T-helper 17 cell (primary cell): ENCODE data around the gene UBXN10. TPM values are rescaled to one million over a fixed set of nuclear protein-coding genes. Genes with fewer than 3 reads are reported as not detected.

Source experiments
- ATAC-seq: fragments of 150-1000 bp; cut with Tn5 transposase; 2 replicates; pipeline ENCODE4 v1.10.0; 2021; ENCODE audit warnings: mild to moderate bottlenecking, moderate library complexity
- DNase-seq, 3 donors: peaks; one replicate each; pipeline versions ENCODE4 v3.0.0 to v3.0.0-alpha.2; 2020 to 2021
- H3K9me3 ChIP-seq: one replicate; pipeline ENCODE4 v1.7.0; 2013; ENCODE audit warnings: low read length, mild to moderate bottlenecking; ENCODE audit not compliant: control insufficient read depth, poor library complexity, severe bottlenecking
- H3K27ac Mint-ChIP-seq: one replicate; pipeline ENCODE4 v1.8.0; 2022; ENCODE audit warnings: mild to moderate bottlenecking, moderate library complexity, mixed read lengths
- H3K27me3 Mint-ChIP-seq: one replicate; pipeline ENCODE4 v1.8.0; 2022; ENCODE audit warnings: mixed read lengths
- H3K36me3 Mint-ChIP-seq: one replicate; pipeline ENCODE4 v1.8.0; 2022; ENCODE audit warnings: low read depth, mixed read lengths
- H3K4me1 Mint-ChIP-seq: one replicate; pipeline ENCODE4 v1.8.0; 2022; ENCODE audit warnings: mild to moderate bottlenecking, mixed read lengths
- H3K4me3 Mint-ChIP-seq: one replicate; pipeline ENCODE4 v1.8.0; 2022; ENCODE audit warnings: mild to moderate bottlenecking, moderate library complexity, mixed read lengths
- total RNA-seq, 4 donors: library from RNA in 2 of 4; stranded (reverse) in 2 of 4; gene quantifications; one replicate each; pipeline ENCODE4 v1.2.3 and lab custom pipeline; 2022 to 2026

UBXN10 gene, protein sequence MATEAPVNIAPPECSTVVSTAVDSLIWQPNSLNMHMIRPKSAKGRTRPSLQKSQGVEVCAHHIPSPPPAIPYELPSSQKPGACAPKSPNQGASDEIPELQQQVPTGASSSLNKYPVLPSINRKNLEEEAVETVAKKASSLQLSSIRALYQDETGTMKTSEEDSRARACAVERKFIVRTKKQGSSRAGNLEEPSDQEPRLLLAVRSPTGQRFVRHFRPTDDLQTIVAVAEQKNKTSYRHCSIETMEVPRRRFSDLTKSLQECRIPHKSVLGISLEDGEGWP
- total RNA-seq: 1 to 10 TPM in 1 of 2 donors, under 1 TPM in 1; 0.81 to 1.0 TPM
- 0.12 to 1.7 reads per million in 2 donors for total RNA-seq (lab: John Stamatoyannopoulos, UW)

DNA sequence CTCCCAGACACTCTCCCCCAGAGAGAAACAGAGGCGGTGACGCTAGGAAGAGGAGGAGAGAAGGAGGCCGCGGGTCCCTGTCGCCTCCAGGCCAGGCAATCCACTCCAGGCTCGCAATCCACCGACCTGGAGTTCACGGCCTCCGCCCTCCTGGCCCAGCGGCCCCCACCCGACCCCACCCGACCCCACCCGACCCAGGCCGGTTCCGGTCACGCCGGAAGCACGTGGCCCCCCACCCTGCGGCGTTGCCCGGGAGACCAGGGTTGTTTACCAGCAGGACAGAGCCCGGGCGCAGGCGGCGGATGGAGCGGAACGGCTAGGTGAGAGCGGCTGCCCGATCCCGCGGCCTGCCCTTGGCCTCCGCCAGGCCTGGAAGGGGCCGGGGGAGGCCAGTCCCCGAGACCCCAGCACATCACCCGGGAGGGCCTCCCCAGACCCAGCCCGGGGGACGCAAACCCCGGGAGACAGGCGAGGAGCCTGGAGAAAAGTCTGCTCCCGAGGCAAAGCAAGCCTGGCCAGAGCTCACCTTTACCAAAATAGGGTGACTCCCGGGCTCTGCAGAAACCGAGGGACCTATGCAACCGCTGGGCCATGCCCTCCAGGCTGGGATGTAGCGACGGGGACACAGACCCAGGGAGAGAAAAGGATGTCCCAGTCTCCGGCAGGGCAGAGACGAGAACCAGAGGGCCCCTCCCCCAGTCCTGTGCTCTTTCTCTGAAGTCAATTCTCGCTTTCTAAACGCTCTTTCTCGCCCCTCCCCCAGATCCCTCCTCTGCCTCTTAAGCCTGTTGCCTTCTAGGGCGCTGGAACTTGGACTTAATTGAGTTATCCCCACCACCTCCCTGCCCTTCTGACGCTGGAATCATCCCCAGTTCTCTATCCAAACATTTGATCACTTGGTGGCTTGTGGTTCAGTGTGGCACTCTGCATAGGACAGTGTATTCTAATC is at the start of gene UBXN10, which contains the start of gene PLA2G2C:
TSS of gene UBXN10 (plus strand) at position 263 of the 949 bp plus-strand sequence. CDS start 4,466 bp downstream, outside the sequence.
TSS of gene PLA2G2C (minus strand) at position 685 of the 949 bp plus-strand sequence. CDS start 9,155 bp downstream, outside the sequence.
- ATAC-seq (peak; percentile 36), DNase-seq (peak; percentile 16 to 20 (median 18))
- H3K27ac Mint-ChIP-seq: peak within 1 kb of the TSS; percentile 92
- no peaks in the 10 kb centered on the region for H3K9me3 ChIP-seq
- H3K4me3 Mint-ChIP-seq: peak within 1 kb of the TSS; percentile 92
- no peaks in the 10 kb centered on the region for H3K27me3 Mint-ChIP-seq
- H3K4me1 Mint-ChIP-seq: peaks cover 52% of the 10 kb centered on the region
- peaks cover 4% of the 10 kb centered on the region for H3K36me3 Mint-ChIP-seq

DNA sequence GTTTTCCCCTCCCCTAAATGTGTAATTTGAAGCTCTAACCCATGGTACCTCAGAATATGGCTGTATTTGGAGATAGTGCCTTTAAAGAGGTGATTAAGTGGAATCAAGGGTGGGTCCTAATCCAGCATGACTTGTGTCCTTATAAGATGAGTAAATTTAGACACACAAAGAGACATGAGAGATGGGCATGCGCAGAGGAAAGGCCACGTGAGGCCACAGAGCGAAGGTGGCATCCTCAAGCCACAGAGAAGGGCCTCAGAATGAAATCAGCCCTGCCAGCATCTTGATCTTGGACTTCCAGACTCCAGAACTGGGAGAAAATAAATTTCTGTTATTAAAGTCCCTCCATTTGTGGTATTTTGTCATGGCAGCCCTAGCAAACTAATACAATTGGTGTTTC is 49.6 kb upstream of the UBXN10 start:
- DNase-seq (no peak), ATAC-seq (no peak)

DNA sequence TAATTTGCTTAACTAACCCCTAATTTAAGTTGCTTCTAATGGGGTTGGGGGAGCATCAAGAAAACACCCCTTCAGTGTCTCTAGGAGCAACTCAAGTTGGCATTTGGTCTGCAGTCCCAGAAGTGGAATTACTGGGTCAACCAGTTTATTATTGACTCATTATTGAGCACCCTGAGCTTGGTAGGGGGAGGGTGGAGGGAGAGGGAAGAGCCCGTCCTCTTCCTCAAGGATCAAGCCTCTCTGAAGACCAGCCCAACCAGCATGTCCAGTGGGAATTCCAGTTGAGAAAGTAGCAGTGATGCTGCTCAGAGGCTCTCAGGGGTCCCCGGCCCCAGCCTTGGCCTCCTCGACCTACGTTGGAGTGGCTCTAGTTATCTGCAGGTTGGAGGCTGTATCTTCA is 48.8 kb upstream of the UBXN10 start:
- Mint-ChIP-seq H3K4me3 (no peak overlapping the region), H3K36me3 (peaks cover 3% of the 10 kb centered on the region), H3K27ac (no peak overlapping the region), H3K4me1 (peaks cover 4% of the 10 kb centered on the region), H3K27me3 (peaks cover 54% of the 10 kb centered on the region)
- ATAC-seq (no peak), DNase-seq (no peak)
- no peaks in the 10 kb centered on the region for H3K9me3 ChIP-seq

More for the DNA sequence above, 49.6 kb upstream of the UBXN10 start:
- peaks cover 48% of the 10 kb centered on the region for H3K27me3 Mint-ChIP-seq
- H3K4me1 Mint-ChIP-seq: peaks cover 4% of the 10 kb centered on the region
- no peak overlapping the region for H3K4me3 Mint-ChIP-seq
- H3K36me3 Mint-ChIP-seq: peaks cover 3% of the 10 kb centered on the region
- no peaks in the 10 kb centered on the region for H3K9me3 ChIP-seq
- no peak overlapping the region for H3K27ac Mint-ChIP-seq

DNA sequence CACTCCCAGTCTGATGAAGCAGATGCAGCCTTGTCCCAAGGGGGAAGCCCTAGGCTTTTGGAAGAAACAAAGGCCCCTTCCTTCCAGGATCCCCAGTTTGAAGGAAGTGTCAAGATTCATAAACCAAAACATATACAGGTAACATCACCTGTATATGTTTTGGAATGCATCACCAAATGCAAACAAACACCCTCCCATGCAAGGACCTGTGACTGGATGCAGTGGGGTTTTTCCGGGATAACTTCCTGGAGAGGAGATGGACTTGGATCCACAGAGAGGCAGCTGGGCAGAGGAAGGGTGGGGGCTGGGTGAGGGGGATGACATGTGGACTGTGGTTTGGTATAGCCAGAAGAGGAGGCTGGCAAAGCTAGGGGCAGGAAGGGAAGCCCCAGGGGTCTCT is 48.3 kb upstream of the UBXN10 start:
- DNase-seq (no peak), ATAC-seq (no peak)
- Mint-ChIP-seq H3K27me3 (peaks cover 58% of the 10 kb centered on the region), H3K4me1 (peaks cover 4% of the 10 kb centered on the region), H3K36me3 (peaks cover 3% of the 10 kb centered on the region), H3K4me3 (no peak overlapping the region), H3K27ac (no peak overlapping the region)
- H3K9me3 ChIP-seq: no peaks in the 10 kb centered on the region

DNA sequence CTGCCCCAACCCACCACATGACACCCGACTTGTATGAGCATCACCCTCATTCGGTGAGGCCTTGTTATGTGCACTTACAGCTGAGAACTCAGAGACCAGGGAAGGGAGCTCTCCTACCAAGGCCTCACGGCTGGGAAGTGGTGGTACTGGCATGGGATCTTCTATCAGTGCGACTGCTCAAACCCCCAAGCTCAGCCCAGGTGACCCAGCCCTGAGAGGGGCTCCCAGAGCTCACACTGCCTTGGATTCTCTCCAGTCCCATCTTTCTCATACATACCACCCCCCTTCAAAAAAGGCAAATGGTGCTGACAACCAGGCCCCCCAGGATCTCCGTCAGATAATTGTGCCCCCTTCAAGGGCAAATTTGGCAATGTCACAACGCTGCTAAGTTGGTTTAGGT is 47.5 kb upstream of the UBXN10 start:
- Mint-ChIP-seq H3K36me3 (peaks cover 3% of the 10 kb centered on the region), H3K27ac (no peak overlapping the region), H3K4me3 (no peak overlapping the region), H3K4me1 (peaks cover 4% of the 10 kb centered on the region), H3K27me3 (peaks cover 58% of the 10 kb centered on the region)
- no peak for ATAC-seq
- no peaks in the 10 kb centered on the region for H3K9me3 ChIP-seq
- no peak for DNase-seq

DNA sequence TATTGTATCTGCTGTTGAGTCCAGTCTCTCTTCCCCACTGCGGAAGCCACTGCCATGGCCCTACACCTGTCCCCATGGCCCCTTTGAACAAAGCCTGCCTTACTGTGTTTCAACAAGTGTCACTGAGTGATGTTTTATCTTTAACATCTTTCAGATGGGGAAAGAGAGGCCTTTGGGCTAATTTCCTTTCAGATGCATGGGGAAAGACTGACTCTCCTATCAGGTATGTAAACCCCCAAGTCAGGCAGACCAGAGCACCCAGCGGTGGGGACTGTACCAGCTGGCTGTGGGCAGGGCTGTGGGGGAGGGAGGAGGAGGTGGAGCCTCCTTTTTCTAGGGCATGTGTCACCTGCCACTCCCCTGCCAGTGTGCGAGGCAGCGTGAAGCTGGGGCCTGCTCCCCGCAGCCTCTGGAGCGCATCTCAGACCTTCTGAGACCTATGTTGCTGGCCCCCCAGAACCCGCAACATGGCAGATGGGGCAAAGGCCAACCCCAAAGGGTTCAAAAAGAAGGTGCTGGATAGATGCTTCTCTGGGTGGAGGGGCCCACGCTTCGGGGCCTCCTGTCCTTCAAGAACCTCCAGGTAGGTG is 46.8 kb upstream of the UBXN10 start, which contains the start of gene PLA2G2F:
TSS of gene PLA2G2F (plus strand) at position 363 of the 590 bp plus-strand sequence. CDS start at position 468, 105 bp downstream.
- peaks cover 1% of the 10 kb centered on the region for H3K36me3 Mint-ChIP-seq
- peaks cover 52% of the 10 kb centered on the region for H3K27me3 Mint-ChIP-seq
- H3K9me3 ChIP-seq: no peaks in the 10 kb centered on the region
- H3K27ac Mint-ChIP-seq: no peak within 1 kb of the TSS
- H3K4me3 Mint-ChIP-seq: no peak within 1 kb of the TSS
- peaks cover 1% of the 10 kb centered on the region for H3K4me1 Mint-ChIP-seq
- ATAC-seq: no peak
- no peak for DNase-seq

DNA sequence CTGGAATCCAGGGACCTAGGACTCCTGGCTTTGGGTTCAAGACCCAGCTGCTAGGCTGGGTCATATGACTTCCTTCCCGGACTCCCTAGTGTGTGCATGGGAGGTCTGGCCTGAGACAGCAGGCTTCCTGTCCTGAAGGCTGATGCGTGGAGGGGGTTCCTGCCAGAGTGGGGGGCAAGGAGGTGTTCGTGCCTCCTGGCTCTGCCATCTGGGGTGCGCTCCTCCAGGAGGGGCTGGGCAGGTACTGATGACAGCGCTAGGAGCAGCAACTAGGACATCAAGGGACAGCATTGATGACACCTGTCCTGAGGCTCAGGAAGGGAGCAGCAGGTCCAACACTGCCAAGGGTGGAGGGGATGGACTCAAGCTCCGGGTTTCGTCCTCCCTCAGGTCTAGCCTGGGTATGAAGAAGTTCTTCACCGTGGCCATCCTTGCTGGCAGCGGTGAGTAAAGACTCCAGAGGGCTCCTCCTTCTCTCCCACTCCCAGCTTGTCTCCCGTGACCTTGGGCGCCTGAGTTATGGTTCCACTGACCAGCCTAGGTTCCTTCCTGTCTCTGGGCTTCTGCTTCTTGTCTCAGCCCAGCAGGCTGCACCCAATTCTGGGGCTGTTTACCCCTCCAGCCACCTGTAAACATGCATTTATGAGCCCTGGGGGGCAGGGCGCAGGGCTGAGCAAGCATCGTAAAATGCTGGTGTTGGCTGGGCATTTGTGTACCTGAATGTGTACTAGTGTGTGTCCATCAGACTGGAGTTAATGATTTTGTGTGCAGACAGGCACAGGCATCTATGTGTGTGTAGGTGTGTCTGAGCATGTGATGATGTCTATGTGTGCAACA is 45.9 kb upstream of the UBXN10 start:
- ATAC-seq (no peak), DNase-seq (no peak)
- H3K36me3 Mint-ChIP-seq: no peaks in the 10 kb centered on the region
- H3K27me3 Mint-ChIP-seq: peaks cover 48% of the 10 kb centered on the region
- no peak overlapping the region for H3K27ac Mint-ChIP-seq
- H3K4me1 Mint-ChIP-seq: no peaks in the 10 kb centered on the region
- H3K4me3 Mint-ChIP-seq: no peak overlapping the region
- no peaks in the 10 kb centered on the region for H3K9me3 ChIP-seq

DNA sequence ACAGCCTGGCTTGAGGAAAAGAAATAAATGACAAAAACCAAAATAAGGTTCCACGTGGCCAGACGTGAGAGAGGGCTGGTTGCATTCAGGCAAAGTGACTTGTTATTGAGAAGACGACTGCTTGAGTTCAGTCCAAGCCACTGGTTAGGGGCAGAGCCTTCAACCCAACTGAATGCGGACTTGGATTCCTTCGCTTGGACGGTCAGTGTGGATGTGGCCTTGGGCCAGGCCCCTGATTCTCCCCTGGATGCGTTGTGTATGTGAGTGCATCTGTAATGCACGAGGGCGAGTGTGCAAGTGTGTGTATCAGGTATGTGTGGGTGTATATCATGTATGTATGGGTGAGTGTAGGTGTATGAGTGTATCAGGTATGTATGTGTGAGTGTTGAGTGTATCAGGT is 44.9 kb upstream of the UBXN10 start:
- H3K4me1 Mint-ChIP-seq: no peaks in the 10 kb centered on the region
- peaks cover 41% of the 10 kb centered on the region for H3K27me3 Mint-ChIP-seq
- no peak overlapping the region for H3K27ac Mint-ChIP-seq
- ATAC-seq (no peak), DNase-seq (no peak)
- H3K36me3 Mint-ChIP-seq: no peaks in the 10 kb centered on the region
- H3K9me3 ChIP-seq: no peaks in the 10 kb centered on the region
- no peak overlapping the region for H3K4me3 Mint-ChIP-seq

DNA sequence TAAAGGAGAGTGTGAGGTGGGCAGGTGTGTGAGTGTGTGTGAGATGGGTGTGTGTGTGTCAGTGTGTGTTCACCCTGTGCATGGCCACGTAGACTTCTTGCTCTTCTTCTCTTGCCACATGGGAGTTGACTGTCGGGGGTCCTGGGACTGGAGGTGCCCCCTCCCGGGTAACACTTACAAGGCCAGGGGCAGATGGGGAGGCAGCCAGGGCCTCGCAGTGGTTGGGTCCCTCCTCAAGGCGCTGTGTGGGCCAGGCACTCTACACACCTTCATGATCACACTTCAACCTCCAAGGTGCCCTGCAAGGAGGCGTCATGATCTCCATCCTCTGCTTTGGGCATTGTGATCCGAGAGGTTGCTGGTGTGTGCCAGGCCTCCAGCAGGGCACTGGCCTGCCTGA is 44.4 kb upstream of the UBXN10 start:
- Mint-ChIP-seq H3K27ac (no peak overlapping the region), H3K4me1 (no peaks in the 10 kb centered on the region)
- no peak for DNase-seq

DNA sequence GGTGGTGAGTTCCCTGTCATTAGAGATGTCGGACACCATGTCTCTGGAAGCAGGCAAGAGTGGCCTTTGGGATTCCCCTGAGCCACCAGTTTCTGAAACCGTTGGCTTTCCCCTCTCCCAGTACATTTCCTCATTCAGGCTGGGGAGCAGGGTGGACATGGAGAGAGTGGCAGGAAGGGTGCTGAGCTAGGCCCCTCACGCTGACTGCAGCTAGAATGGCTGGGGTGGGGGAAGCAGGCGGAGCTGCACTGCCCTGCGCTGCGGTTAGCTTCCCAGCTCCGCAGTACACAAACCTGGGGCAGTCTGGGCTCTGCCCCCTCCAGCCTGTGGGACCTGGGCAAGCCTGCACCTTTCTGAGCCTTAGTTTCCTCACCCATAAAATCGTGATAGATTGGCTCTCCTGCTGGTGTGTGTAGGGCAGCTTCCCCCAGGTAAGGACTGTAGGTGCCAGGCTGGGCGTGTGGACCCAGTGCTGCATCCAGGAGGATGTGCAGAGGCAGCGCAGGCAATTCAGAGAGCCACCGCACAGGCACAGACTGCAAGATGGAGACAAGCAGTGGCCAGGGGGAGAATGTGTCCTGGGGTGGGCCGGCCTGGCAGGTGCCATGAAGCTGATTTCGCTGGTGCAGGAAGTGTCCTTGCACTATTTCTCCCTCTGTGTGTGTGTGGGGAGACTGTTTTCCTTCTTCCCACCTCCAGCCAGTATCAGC is 43.7 kb upstream of the UBXN10 start:
- Mint-ChIP-seq H3K27me3 (peaks cover 39% of the 10 kb centered on the region), H3K4me1 (no peaks in the 10 kb centered on the region), H3K4me3 (no peak overlapping the region), H3K27ac (no peak overlapping the region), H3K36me3 (no peaks in the 10 kb centered on the region)
- no peaks in the 10 kb centered on the region for H3K9me3 ChIP-seq
- DNase-seq (no peak), ATAC-seq (no peak)

More for the DNA sequence above, 44.4 kb upstream of the UBXN10 start:
- Mint-ChIP-seq H3K4me3 (no peak overlapping the region), H3K27me3 (peaks cover 39% of the 10 kb centered on the region), H3K36me3 (no peaks in the 10 kb centered on the region)
- ATAC-seq: no peak
- no peaks in the 10 kb centered on the region for H3K9me3 ChIP-seq

DNA sequence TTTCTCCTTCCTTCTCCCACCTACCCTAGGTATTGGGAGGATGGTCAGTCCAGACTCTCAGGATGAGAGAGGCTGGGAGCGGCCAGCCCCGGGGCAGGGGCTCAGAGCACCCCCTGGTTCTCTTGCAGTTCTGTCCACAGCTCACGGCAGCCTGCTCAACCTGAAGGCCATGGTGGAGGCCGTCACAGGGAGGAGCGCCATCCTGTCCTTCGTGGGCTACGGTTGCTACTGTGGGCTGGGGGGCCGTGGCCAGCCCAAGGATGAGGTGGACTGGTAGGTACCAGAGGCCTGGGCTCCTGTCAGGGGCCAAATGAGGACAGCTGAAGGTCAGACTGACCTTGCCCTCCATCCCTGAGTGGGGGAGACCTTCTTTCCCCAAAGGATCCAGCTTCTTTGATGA is 42.6 kb upstream of the UBXN10 start:
- DNase-seq: no peak
- no peak for ATAC-seq
- Mint-ChIP-seq H3K27ac (no peak overlapping the region), H3K36me3 (no peaks in the 10 kb centered on the region), H3K4me3 (no peak overlapping the region), H3K27me3 (peaks cover 34% of the 10 kb centered on the region), H3K4me1 (no peaks in the 10 kb centered on the region)
- H3K9me3 ChIP-seq: no peaks in the 10 kb centered on the region
